SK-N-SH treated with all-trans-retinoic acid at 6 μM for 48 hours (cell line): Measurements from ENCODE around the gene CTTNBP2.

Experiments used
- ARNTL ChIP-seq: fragments of 450-650 bp; formaldehyde crosslinking; IDR thresholded peaks from 2 replicates; pipeline ENCODE4 v1.5.0; 2020; ENCODE audit warnings: low read depth, mild to moderate bottlenecking, moderate library complexity, borderline replicate concordance
- BACH2 ChIP-seq: fragments of 250-450 bp; sonication (Bioruptor Pico); IDR thresholded peaks from 2 replicates; pipeline ENCODE4 v1.9.0; 2021; ENCODE audit warnings: mild to moderate bottlenecking, borderline replicate concordance
- TOX ChIP-seq: fragments of 250-450 bp; sonication (Bioruptor Pico); IDR thresholded peaks from 2 replicates; pipeline ENCODE4 v1.8.0; 2021; ENCODE audit warnings: mild to moderate bottlenecking, moderate library complexity, borderline replicate concordance
- ZNF565 ChIP-seq: fragments of 450-650 bp; formaldehyde crosslinking; conservative IDR thresholded peaks from 2 replicates; pipeline ENCODE4 v1.5.0; 2020; ENCODE audit warnings: low read depth, mild to moderate bottlenecking, moderate library complexity
- TF ChIP-seq, protein P1 (sequence below): fragments of 250-450 bp; sonication (Bioruptor Pico); IDR thresholded peaks from 2 replicates; pipeline ENCODE4 v1.8.0; 2020; ENCODE audit warnings: mild to moderate bottlenecking, moderate library complexity, borderline replicate concordance
- TF ChIP-seq, protein P2 (sequence below): fragments of 250-450 bp; sonication (Bioruptor Pico); IDR thresholded peaks from 2 replicates; pipeline ENCODE4 v1.5.0; 2020; ENCODE audit warnings: mild to moderate bottlenecking, moderate library complexity
- TF ChIP-seq, protein P3 (sequence below): fragments of 250-450 bp; sonication (Bioruptor Pico); IDR thresholded peaks from 2 replicates; pipeline ENCODE4 v1.5.1; 2020; ENCODE audit warnings: low read depth, mild to moderate bottlenecking, moderate library complexity

DNA sequence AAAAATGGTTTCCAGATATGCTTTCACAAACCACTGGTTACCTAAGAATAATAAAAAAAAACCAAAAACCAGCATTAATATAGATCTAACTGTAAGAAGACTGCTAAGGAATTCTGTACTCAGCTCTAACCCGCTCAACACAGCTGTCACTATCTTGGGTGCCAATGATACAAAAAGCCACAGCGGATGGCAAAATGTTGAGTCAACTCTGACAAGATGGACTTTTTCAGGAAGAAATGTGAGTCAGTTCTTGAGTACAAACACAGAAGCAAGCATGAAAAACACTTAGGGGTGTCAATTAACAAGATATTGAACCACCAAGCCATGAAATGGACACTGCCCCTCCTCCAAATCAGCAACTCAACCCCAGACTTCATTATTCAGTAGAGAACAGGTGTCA, 55.0 kb downstream of the CTTNBP2 start:
- TF ChIP-seq BACH2 (CRISPR knock-in tag) (no peak), ZNF565 (CRISPR knock-in tag) (no peak), ARNTL (no peak), TOX (CRISPR knock-in tag) (no peak)
- TF ChIP-seq, protein P1, sequence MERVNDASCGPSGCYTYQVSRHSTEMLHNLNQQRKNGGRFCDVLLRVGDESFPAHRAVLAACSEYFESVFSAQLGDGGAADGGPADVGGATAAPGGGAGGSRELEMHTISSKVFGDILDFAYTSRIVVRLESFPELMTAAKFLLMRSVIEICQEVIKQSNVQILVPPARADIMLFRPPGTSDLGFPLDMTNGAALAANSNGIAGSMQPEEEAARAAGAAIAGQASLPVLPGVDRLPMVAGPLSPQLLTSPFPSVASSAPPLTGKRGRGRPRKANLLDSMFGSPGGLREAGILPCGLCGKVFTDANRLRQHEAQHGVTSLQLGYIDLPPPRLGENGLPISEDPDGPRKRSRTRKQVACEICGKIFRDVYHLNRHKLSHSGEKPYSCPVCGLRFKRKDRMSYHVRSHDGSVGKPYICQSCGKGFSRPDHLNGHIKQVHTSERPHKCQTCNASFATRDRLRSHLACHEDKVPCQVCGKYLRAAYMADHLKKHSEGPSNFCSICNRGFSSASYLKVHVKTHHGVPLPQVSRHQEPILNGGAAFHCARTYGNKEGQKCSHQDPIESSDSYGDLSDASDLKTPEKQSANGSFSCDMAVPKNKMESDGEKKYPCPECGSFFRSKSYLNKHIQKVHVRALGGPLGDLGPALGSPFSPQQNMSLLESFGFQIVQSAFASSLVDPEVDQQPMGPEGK (CRISPR knock-in tag): no peak
- TF ChIP-seq, protein P2, sequence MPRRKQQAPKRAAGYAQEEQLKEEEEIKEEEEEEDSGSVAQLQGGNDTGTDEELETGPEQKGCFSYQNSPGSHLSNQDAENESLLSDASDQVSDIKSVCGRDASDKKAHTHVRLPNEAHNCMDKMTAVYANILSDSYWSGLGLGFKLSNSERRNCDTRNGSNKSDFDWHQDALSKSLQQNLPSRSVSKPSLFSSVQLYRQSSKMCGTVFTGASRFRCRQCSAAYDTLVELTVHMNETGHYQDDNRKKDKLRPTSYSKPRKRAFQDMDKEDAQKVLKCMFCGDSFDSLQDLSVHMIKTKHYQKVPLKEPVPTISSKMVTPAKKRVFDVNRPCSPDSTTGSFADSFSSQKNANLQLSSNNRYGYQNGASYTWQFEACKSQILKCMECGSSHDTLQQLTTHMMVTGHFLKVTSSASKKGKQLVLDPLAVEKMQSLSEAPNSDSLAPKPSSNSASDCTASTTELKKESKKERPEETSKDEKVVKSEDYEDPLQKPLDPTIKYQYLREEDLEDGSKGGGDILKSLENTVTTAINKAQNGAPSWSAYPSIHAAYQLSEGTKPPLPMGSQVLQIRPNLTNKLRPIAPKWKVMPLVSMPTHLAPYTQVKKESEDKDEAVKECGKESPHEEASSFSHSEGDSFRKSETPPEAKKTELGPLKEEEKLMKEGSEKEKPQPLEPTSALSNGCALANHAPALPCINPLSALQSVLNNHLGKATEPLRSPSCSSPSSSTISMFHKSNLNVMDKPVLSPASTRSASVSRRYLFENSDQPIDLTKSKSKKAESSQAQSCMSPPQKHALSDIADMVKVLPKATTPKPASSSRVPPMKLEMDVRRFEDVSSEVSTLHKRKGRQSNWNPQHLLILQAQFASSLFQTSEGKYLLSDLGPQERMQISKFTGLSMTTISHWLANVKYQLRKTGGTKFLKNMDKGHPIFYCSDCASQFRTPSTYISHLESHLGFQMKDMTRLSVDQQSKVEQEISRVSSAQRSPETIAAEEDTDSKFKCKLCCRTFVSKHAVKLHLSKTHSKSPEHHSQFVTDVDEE (CRISPR knock-in tag): no peak
- TF ChIP-seq, protein P3, sequence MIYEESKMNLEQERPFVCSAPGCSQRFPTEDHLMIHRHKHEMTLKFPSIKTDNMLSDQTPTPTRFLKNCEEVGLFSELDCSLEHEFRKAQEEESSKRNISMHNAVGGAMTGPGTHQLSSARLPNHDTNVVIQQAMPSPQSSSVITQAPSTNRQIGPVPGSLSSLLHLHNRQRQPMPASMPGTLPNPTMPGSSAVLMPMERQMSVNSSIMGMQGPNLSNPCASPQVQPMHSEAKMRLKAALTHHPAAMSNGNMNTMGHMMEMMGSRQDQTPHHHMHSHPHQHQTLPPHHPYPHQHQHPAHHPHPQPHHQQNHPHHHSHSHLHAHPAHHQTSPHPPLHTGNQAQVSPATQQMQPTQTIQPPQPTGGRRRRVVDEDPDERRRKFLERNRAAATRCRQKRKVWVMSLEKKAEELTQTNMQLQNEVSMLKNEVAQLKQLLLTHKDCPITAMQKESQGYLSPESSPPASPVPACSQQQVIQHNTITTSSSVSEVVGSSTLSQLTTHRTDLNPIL: no peak
